Caco-2 (cell line): Measurements from ENCODE around the gene SMARCAD1. TPM values are rescaled to one million over a fixed set of nuclear protein-coding genes. Genes with fewer than 3 reads are reported as not detected.
"Not testable (repeated sequence)": the region's sequence is repeated elsewhere in the genome, so short reads cannot be mapped to it uniquely, and the experiment has no call there.

Experiments used
- BruUV-seq: library from RNA; stranded (reverse); fragments of 400-500 nt; replicated peaks from 2 replicates; lab custom pipeline; 2021; lab: Mats Ljungman, UMichigan
- CTCF ChIA-PET: fragments of 300-600 bp; sonication (Branson Sonifier 250); formaldehyde crosslinking; loops from one replicate; lab custom pipeline; 2022; ENCODE audit warnings: antibody characterized with exemption; lab: Charles Lee
- POLR2A ChIA-PET: fragments of 300-600 bp; sonication (Branson Sonifier 250); formaldehyde crosslinking; loops from one replicate; lab custom pipeline; 2022; ENCODE audit warnings: antibody characterized with exemption; lab: Charles Lee
- DNase-seq, 2 experiments: peaks; one replicate each; pipeline versions ENCODE4 v3.0.0 to v3.0.0-alpha.2; 2020 to 2022
- H3K27me3 ChIP-seq: replicated peaks from 2 replicates; pipeline ENCODE4 v1.6.0; 2011; ENCODE audit warnings: low read length; ENCODE audit not compliant: control insufficient read depth, insufficient read depth
- H3K36me3 ChIP-seq: 2 replicates; pipeline ENCODE4 v1.5.1; 2011; ENCODE audit warnings: low read length; ENCODE audit not compliant: control insufficient read depth, insufficient read depth
- H3K4me1 ChIP-seq: fragments of 250-450 bp; sonication (Bioruptor Pico); 2 replicates; pipeline ENCODE4 v1.5.1; 2020; ENCODE audit warnings: mild to moderate bottlenecking
- H3K4me3 ChIP-seq: 2 replicates; pipeline ENCODE4 v1.5.1; 2011; ENCODE audit warnings: low read depth, mild to moderate bottlenecking, control low read depth, low read length
- H3K9me3 ChIP-seq: fragments of 250-450 bp; sonication (Bioruptor Pico); 2 replicates; pipeline ENCODE4 v1.5.1; 2020; ENCODE audit warnings: mild to moderate bottlenecking, moderate library complexity
- H3K27ac Mint-ChIP-seq: one replicate; pipeline ENCODE4 v1.8.0; 2022; ENCODE audit warnings: mixed read lengths; ENCODE audit not compliant: unreplicated experiment
- H3K27me3 Mint-ChIP-seq: one replicate; pipeline ENCODE4 v1.8.0; 2022; ENCODE audit warnings: mixed read lengths; ENCODE audit not compliant: insufficient read depth, unreplicated experiment
- H3K36me3 Mint-ChIP-seq: one replicate; pipeline ENCODE4 v1.8.0; 2022; ENCODE audit warnings: mild to moderate bottlenecking, mixed read lengths; ENCODE audit not compliant: insufficient read depth, unreplicated experiment
- H3K4me1 Mint-ChIP-seq: one replicate; pipeline ENCODE4 v1.8.0; 2022; ENCODE audit warnings: low read depth, mixed read lengths; ENCODE audit not compliant: unreplicated experiment
- H3K4me3 Mint-ChIP-seq: one replicate; pipeline ENCODE4 v1.8.0; 2022; ENCODE audit warnings: mild to moderate bottlenecking, moderate library complexity, mixed read lengths; ENCODE audit not compliant: unreplicated experiment
- H3K9me3 Mint-ChIP-seq: one replicate; pipeline ENCODE4 v1.8.0; 2022; ENCODE audit warnings: mixed read lengths; ENCODE audit not compliant: unreplicated experiment
- CTCF ChIP-seq, 2 experiments: fragments of 200-600 bp in 1 of 2; IDR thresholded peaks; 1 replicate in 1 of 2; 2 replicates in 1 of 2; pipeline versions ENCODE4 v1.5.1 to v1.8.0; 2011 to 2022; ENCODE audit warnings: antibody characterized with exemption in 1 of 2, control low read depth in 1 of 2, inconsistent platforms in 1 of 2, low read depth in 1 of 2, low read length in 1 of 2, mild to moderate bottlenecking in 1 of 2, moderate library complexity in 1 of 2; ENCODE audit not compliant: insufficient read depth in 1 of 2, severe bottlenecking in 1 of 2, unreplicated experiment in 1 of 2
- intact Hi-C: fragments of 100-400 bp; cut with micrococcal nuclease; formaldehyde crosslinking; loops from one replicate; pipeline ENCODE4 v1.10.0; 2022; ENCODE audit not compliant: unreplicated experiment
- total RNA-seq: library from RNA; stranded (reverse); gene quantifications from 2 replicates; pipeline ENCODE4 v1.2.3, GENCODE V29; 2022

SMARCAD1 gene
- total RNA-seq, 1 experiment from 2014 or later, result 31.8 TPM

DNA sequence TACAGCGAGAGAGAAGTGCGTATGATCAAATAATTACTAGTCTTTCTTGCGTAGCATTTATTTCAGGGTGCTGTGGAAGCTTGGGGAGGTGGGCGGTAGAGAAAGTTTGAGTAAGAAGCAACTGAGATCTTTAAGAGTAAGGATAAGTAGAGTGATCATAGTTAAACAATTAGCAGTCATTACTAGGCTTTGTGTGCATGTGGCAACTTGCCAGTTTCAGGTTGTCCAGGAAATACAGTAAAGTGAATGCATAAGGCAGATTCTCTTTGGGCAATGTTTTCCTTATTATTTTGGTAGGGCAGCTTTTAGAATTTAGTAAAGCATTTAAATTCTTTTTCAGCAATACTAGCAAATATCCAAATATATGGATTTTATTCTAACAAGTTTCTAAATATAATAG, 78.0 kb downstream of the SMARCAD1 start:
- Histone ChIP-seq H3K27me3 (no peaks in the 10 kb centered on the region), H3K9me3 (no peaks in the 10 kb centered on the region), H3K36me3 (no peaks in the 10 kb centered on the region), H3K4me1 (no peaks in the 10 kb centered on the region), H3K4me3 (no peak overlapping the region)
- H3K27ac Mint-ChIP-seq, result no peak overlapping the region
- ChIA-PET POLR2A (no interaction called here), CTCF (no interaction called here)
- no peak for DNase-seq
- BruUV-seq, result no TSS peak
- TF ChIP-seq CTCF (IDR thresholded peaks at IDR 0.05; ENCODE audit: insufficient read depth in 1 of 2, low read depth in 1 of 2, low read length in 1 of 2, severe bottlenecking in 1 of 2, unreplicated experiment in 1 of 2), result no peak
- intact Hi-C loops, result no loop called here
- no peaks in the 10 kb centered on the region for H3K27me3 Mint-ChIP-seq
- H3K4me3 Mint-ChIP-seq, result no peak overlapping the region
- H3K9me3 Mint-ChIP-seq, result no peaks in the 10 kb centered on the region
- H3K36me3 Mint-ChIP-seq, result peaks cover 53% of the 10 kb centered on the region
- H3K4me1 Mint-ChIP-seq, result no peaks in the 10 kb centered on the region

- H3K9me3 ChIP-seq, result no peaks in the 10 kb centered on the region
- no peak for DNase-seq
- H3K4me3 Mint-ChIP-seq, result no peak overlapping the region
- H3K4me1 Mint-ChIP-seq, result peaks cover 12% of the 10 kb centered on the region
- intact Hi-C loops, result no loop called here
- TF ChIP-seq CTCF (IDR thresholded peaks at IDR 0.05; ENCODE audit: insufficient read depth in 1 of 2, low read depth in 1 of 2, low read length in 1 of 2, severe bottlenecking in 1 of 2, unreplicated experiment in 1 of 2), result no peak
- ChIA-PET POLR2A (no interaction called here), CTCF (no interaction called here)
- H3K27ac Mint-ChIP-seq, result no peak overlapping the region
- no peaks in the 10 kb centered on the region for H3K27me3 ChIP-seq
- H3K27me3 Mint-ChIP-seq, result no peaks in the 10 kb centered on the region
- H3K9me3 Mint-ChIP-seq, result no peaks in the 10 kb centered on the region
- no peaks in the 10 kb centered on the region for H3K4me1 ChIP-seq
- H3K4me3 ChIP-seq, result no peak overlapping the region
- BruUV-seq, result no TSS peak
- H3K36me3 Mint-ChIP-seq, result peaks cover 21% of the 10 kb centered on the region
- H3K36me3 ChIP-seq, result no peaks in the 10 kb centered on the region
These were observed 82.6 kb downstream of the SMARCAD1 start for GRCh38 chr4:94290245-94290644.

GRCh38 chr4:94293981-94294380, 86.3 kb downstream of the SMARCAD1 start:
- intact Hi-C loops, DNase-seq, H3K27ac Mint-ChIP-seq, H3K27me3 ChIP-seq, H3K4me3 Mint-ChIP-seq, BruUV-seq, H3K9me3 ChIP-seq, H3K9me3 Mint-ChIP-seq, POLR2A ChIA-PET, H3K27me3 Mint-ChIP-seq, H3K4me3 ChIP-seq, H3K4me1 ChIP-seq, CTCF ChIA-PET, H3K36me3 ChIP-seq: not testable (repeated sequence)
- peaks cover 18% of the 10 kb centered on the region for H3K36me3 Mint-ChIP-seq
- H3K4me1 Mint-ChIP-seq, result peaks cover 28% of the 10 kb centered on the region

- H3K4me3 ChIP-seq, DNase-seq, CTCF ChIA-PET, intact Hi-C loops, POLR2A ChIA-PET, H3K36me3 ChIP-seq, H3K9me3 ChIP-seq, H3K27me3 Mint-ChIP-seq, H3K27ac Mint-ChIP-seq, H3K9me3 Mint-ChIP-seq, H3K27me3 ChIP-seq, H3K4me3 Mint-ChIP-seq, BruUV-seq: not testable (repeated sequence)
- Mint-ChIP-seq H3K4me1 (peaks cover 31% of the 10 kb centered on the region), H3K36me3 (peaks cover 12% of the 10 kb centered on the region)
- peaks cover 19% of the 10 kb centered on the region for H3K4me1 ChIP-seq
These were observed 87.8 kb downstream of the SMARCAD1 start for GRCh38 chr4:94295473-94295872.
